22Rv1 (cell line): ENCODE results near the gene SH3BP5L.

Source experiments
- CTCF ChIP-seq: fragments of 450-650 bp; IDR thresholded peaks from 2 replicates; pipeline ENCODE4 v1.5.1; 2017; ENCODE audit warnings: mild to moderate bottlenecking
- ZFX ChIP-seq: fragments of 450-650 bp; IDR thresholded peaks from 2 replicates; pipeline ENCODE4 v1.6.1; 2017; ENCODE audit warnings: antibody characterized with exemption, borderline replicate concordance

- TF ChIP-seq CTCF (no peak), ZFX (no peak)
Observed at GRCh38 chr1:248821101-248821500, 4.6 kb downstream of the SH3BP5L start.
